Nucleus accumbens (tissue), 56 donors: ENCODE results near the gene DLGAP1.
A peak's percentile ranks its signal among the peaks of the same experiment; 100 is the strongest.
"Not testable (repeated sequence)": the region's sequence is repeated elsewhere in the genome, so short reads cannot be mapped to it uniquely, and the experiment has no call there.

Source experiments
- DNase-seq, 56 donors: peaks; one replicate each; lab custom pipeline; 2025; lab: John Stamatoyannopoulos, UW

Gene DLGAP1

DNA sequence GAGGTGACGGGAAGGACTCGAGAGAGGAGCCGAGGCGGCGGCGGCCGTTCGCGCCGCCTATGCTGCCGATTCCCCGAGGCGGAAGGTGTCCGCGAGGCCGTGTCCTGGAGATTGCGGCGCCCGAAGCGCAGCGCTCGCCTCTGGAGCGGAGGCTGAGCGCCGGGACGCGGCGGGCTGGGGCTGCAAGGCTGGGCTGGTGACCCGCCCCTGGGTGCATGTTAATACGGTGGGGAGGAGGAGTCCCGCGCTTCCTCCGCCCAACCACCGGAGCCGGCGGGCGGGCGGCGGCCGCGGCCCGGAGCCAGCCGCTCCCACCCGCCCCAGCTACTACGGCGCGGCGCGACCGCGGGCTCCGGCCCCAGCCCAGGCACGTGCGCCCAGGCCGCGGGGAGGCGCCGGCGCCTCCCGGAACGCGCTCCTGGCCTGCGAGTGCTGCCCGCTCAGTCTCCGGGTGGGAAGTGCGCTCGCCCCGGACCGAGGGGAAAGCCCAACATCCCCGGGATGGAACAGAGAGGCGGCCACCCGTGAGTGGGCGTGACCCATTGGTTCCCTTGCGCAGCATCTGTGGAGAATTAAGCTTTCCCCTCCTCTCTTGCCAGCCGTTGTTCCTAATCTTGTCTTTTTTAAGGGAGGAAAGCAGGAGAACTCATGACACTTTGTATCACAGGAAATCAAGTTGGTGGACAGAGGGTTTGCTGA is at the start of gene DLGAP1:
TSS of gene DLGAP1 (minus strand) at position 195 of the 699 bp plus-strand sequence.
- DNase-seq: peak in 39 of 56 donors; percentile 7 to 77 (median 34)

DNA sequence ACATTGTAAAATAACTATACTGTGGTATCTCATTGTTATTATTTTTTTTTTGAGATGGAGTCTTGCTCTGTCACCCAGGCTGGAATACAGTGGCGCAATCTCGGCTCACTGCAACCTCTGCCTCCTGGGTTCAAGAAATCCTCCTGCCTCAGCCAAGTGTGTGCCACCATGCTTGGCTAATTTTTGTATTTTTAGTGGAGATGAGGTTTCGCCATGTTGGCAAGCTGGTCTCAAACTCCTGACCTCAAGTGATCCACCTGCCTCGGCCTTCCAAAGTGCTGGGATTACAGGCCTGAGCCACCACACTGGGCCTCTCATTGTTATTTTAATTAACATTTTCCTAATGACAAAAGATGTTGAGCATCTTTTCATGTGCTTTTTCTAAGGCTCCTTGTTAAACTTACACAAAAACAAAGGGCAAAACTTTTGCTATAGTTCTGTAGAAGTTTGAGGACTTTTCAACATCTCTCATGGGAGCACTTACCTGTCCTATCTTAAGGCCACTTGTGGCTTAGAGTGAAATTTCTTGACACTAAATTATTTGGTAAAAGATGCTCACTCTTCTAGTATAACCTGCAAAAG is 39.7 kb upstream of the DLGAP1 start:
- DNase-seq: not testable (repeated sequence)

DNA sequence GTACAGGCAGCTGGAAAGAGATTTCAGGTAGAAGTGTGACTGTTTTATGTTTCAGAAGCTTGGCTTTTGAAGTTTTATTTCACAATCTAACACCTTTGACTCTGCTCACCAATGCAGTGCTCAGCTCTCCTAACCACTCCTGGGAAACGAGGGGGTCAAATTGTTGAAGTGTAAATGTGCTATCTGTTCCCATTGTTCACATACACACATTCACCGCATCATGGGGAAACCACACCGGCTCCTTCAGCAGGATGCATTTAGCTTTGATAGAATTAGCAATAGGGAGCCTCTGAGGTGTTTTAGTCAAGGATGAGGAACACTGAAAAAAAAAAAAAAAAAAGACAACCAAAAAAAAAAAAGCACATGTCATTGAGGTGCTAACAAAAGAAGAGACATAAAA is 13.4 kb upstream of the DLGAP1 start:
- DNase-seq: no peak

DNA sequence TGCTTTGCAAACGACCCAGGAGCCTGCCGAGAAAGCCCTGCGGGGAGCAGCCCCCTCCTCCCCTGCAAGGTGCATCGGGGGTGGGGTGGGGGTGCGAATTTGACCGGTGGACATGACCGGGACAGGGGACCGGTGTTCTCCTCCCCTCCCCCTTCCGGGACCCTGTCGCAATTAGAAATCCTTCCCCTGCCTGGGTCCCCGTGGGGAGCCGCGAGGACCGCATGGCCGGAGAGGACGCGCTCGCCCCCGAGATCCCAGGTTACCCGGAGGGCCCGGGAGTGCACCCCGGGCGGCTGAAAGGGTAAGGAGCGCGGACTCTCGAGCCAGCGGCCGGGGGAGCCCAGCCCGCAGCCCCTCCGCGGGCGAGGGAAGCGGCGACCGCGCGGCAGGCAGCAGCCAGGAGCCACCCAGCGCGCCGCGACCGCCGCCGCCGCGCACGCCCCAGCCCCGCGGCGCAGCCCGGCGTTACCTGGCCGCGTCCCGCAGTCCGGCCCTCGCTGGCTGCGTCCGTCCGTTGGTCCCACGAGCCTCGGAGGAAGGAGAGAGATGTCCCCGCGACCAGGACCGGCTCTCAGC is 482 bp downstream of the DLGAP1 start:
- peak in 9 of 56 donors; percentile 5 to 52 (median 31) for DNase-seq

DNA sequence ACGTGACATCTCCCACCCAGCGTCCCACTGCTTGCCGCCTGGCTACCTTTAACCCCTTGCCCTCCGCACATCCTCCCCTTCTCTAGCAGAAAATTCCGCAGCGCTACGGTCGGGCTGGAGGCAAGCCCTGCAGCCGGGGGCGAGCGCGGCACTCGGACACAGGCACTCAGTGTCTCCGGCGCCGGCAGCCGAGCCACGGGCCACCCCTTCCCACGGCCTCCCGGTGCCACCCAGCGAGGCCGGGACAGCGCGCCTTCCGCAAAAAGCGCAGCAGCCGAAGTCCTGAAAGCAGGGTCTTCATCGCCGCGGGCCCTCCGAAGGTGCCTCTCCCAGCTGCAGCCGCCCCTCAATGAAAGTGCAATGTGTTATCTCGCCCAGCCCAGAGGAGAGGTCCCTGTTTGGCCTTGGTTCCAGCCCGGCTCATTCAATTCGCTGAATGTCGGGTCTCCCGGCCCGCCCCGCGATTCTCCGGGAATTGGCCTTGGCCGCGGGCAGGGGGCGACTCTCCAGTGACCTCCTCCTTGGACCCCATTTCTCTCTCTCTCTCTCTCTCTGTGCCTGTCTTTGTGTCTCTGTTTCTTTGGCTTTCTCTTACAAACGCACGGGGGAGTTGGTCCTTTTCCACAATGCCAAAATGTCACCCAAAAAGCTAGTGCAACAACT is 1.1 kb downstream of the DLGAP1 start:
- peak in 23 of 56 donors; percentile 3 to 58 (median 32) for DNase-seq

DNA sequence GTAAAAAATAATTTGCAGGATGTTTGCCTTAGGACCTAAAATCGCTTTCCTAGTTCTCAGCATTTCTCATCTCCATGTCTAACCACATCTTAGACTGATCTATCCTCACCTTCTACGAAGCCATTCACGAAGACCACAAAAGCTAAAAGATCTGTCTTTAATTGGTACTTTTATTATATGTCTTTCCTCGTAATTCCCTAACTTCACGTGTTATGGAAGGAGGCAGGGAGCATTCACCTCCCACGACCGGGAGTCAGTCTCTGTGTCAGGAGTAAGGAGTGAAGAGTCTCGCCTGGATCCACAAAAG is 1.6 kb downstream of the DLGAP1 start:
- peak in 3 of 56 donors; percentile 16 to 58 (median 41) for DNase-seq

DNA sequence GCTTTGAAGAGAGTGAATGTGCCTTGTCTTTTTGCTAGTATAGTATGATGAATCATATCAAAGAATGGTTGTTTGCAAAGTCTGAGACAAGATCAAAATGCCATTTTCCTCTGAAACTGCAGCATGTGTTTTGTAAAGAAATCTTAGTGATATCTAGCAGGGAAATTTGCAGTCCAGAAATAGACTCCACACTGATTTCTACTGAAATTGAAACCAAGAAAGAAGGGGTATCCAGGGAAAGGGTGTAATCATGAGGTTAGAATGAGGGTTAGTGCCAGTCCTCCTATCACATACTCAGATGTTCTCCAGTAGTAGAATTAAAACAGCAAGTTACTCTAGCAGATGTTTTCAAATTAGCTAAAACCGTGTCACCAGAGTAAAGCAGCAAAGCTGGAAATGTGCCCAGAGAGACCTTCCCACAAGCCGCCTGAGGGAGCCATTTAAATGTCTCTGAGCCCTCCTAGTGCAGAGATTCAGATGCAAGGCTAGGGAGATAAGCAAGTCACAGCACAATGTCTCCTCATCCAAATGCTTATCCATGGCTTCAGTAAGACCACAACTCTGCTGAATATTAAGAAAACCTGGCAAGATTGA is 4.9 kb downstream of the DLGAP1 start:
- peak in 9 of 56 donors; percentile 0 to 33 (median 2) for DNase-seq

DNA sequence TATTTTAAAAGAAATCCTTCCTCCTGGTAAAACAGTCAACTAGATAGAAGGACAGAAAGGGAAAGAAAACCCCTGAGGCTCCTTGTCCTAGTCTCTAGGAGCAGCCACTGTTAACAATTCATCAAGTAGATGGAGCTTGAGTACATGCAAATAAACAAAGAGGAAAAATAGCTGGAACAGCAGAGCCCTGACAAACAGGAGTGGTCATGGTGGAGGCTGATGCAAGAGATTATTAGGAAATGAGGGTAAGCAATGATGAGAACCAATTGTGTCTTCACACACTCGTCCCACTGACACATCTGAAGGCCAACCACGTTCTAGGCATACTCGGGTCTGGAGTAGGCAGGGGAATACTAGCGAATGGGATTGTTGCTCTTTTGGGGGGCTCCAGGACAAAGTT is 9.2 kb downstream of the DLGAP1 start:
- DNase-seq: no peak

DNA sequence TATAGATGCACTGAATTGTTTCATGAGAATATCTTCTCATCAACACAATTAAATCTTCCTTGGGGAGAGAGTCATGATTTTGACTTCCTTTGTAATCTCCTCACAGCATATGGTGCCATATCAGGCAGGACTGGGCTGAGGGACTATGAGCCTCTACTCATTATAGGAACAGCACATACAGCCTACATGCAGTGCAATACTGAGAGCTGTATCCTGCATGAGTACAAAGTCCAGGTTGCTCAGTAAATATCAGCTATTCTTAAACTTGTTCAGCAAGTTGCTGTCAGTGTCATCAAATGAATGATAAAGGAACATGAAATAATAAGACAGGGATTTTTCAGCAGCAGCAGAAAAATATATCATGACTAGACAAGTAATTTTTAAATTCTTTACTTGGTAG is 10.8 kb downstream of the DLGAP1 start:
- DNase-seq: no peak

DNA sequence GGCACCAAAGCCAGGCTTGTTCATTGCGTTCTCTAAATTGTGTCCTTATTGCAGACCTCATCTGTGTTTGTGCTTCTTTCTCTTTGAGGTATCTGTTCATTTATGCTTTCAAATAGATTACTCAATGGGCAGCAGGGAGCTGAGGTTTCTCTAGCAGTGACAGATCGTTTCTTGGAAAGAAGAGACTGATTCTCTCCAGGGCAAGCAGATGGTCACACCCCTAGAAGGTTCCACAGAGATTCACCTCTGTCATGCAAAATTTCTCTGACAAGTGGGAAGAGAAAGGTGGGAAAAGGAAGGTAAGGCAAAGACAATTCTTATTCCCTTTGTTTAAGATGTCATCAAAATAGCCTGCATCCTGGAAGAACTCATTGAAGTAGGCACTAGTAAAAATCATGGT is 14.0 kb downstream of the DLGAP1 start:
- DNase-seq: no peak

DNA sequence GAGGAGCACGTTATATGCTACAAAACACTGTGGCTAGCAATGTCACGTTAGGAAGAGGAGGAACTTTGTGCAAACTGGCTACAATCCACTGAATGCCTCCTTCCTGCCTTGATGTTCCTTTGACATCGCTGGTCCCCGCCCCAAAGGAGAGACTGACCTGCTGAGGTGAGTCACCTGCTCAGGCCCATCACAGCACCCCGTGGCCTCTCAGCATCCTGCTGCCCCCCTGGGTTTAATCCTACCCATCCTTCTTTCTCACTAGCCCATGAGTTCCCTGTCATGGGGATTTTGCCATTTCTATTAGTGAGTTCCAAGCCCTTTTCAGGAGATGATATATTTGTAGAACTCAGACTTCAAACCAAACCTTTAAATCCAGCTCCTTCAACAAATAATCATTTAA is 16.2 kb downstream of the DLGAP1 start:
- no peak for DNase-seq

DNA sequence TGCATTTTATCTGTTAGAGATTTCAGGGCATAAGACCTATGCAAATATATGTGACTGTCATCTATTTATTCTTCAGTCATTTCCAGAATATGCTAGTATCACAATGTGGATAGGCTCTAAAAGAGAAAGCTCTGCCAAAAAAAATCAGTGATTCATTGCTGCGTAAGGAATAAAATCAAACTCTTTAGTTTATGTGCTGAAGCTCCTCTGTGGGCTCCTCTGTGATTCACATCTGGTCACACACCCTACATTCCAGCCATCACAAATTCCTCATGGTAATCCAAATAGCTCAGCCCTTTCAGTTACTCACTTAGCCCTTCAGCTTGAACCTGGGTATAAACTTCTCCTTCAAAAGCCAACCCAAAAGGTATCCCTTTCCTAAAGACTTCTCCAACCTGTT is 21.4 kb downstream of the DLGAP1 start:
- DNase-seq: no peak

DNA sequence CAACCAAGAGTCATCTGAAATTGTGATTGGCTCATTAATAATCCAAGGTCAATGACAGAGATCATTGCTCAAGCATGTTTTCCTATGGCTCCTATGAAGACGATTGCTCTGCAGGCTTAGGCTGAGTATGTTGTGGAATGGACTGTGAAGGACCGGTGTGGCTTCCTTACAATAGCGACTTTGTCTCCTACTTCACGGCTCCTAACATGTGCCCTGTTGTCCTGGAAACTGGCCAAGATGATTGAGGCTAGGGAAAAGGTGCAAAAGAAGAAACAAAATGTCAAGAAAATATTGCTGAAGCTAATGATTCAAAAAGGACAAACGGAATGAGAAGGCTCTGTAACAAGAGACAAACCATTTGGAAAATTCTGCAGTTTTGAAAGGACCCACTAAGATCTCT is 24.3 kb downstream of the DLGAP1 start:
- no peak for DNase-seq

DNA sequence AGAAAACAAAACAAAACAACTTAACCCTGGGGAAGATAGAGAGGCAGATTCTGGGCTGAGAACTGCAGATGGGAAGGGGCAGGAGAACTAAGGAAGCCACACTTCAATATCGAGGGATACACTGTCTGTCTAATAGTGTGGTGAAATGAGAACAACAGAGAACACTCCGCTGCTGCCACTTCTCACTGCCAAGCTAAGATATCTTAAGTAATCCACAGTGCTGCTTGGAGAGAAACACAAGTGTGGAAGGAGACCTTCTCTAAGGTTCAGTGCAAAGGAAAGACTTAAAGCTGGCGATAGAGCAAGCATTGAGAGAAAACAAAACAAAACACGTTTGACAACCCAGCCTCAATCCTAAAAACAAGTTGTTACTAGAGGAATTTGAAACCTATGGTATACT is 37.4 kb downstream of the DLGAP1 start:
- no peak for DNase-seq

DNA sequence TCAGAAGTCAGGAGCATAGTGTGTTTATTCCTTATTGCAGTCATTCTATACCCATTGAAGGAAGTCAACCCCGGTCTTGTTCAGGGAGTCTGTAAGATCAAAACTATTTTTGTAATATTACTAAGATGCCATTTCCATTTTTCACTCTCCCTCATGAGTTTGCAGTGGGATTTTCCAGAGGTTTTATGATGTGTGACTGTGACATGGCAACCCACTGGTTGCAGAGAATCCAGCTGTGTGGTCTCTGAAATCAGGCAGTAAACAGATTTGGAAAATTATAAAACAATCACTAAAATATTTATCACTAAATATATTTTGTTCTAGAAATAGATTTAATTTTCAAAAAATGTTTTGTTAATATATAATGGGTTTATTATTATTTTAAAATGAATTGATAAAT is 38.1 kb downstream of the DLGAP1 start:
- no peak for DNase-seq

DNA sequence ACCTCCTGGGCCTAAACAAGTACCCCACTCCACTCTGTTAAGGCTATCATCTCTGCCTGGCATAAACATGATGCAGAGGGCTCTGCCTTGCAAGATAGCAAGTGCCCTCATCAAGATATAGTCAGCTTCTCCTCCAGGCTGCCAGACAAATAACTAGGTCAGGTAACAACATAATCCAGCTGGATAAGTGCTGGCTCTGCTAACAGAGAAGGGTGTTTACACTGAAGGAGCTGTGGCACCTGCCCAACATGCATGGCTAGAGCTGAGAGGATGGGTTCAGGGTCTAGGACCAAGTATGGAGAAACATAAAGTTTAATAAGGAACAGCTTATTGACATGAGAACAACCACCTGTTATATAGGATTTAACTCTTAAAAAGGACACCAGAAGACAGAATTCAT is 42.8 kb downstream of the DLGAP1 start:
- DNase-seq: no peak

DNA sequence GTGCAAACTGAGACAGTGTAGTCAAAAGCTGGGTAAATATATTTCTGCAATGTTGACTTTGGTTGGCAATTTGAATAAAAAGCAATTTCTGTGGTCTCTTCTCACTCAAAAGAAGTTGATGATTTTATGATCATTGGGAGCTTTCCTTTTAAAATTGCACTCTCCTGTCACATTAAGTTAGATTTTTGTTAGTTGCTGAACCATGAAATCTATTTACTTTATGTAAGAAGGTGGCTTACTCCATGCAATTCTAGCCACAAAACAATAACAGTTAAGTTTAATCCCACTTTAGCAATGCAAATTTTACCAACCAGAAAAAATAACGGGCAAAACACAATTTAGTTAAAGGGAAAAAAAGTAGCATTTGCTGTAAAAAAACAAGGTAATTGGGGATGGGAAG is 48.3 kb downstream of the DLGAP1 start:
- no peak for DNase-seq

DNA sequence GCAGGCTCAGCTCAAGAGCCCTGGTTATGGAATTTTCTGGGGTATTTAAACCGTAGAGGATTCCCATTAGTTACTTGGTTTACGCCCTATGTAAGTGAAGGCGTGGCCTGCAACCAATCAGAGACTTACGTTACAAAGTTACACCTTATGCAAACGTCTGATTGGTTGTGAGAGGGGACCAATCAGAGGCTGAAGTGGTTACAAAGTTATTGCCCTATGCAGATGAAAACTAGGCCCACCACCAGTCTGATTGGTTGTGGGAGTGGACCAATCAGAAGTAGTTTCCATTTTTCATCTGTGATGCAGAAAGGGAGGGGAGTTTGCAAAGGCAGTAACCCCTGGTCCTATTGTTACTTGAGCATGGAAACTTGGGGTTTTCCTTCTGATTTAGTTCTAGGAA is 49.1 kb downstream of the DLGAP1 start:
- DNase-seq: no peak

DNA sequence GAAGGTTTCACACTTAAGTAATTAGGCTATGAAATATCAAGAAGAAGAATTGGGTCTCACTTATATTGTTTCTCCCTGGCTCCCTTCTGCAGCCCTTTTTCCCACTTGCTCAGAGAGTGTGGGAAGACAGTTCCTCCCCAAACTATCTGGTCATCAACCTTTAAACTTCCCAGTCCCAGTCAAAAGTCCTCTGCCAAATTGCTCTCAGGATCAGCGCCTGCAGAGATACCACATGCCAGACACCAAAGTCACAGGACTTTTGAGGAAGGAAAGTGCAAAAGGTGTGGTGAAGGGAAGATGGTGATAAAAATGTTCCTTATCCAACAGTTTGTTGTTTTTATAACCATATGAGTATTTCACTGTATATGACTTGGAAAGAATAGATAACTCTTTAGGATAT is 51.3 kb downstream of the DLGAP1 start:
- no peak for DNase-seq

DNA sequence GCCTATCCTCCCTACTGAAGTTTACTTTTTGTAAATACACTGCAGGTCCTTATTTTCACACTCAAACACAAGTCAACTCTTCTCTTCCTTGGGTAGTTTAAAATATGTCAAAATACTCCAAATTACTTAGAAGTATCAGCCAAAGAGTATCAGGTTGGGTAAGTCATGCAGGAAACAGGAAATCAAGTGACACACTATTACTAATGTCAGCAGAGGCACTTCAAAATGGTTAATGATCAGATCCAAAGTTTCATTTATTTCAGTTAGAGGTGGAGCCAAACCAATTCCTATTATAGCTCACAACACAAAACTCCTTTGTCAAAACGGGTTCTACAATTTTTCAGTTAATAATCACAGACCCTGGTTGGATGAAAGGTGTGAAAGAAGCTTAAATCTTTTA is 54.2 kb downstream of the DLGAP1 start:
- no peak for DNase-seq

DNA sequence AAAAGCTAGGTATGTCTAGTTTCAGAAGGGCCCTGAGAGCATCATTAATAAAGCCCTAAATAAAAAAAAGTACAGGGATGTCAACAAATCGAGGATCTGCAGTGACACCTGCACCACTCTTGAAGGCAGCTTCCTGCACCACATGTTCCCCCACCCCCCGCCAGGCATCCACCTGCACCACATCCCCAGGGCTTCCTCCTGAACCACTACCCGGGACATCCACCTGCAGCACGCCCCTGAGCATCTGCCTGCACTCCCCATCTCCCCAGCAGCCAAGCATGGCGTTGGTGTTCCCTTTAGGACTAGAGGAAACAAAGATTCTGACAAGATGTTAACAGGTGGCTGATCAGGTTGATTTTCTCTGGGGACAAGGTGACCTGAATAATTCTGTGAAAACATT is 55.2 kb downstream of the DLGAP1 start:
- DNase-seq: no peak
